Measurements from ENCODE around the gene MRPS25.
"Not testable (repeated sequence)": the region's sequence is repeated elsewhere in the genome, so short reads cannot be mapped to it uniquely, and the experiment has no call there.

Gene MRPS25

GRCh38 chr3:15043408-15044171, 21.5 kb downstream of the MRPS25 start:
- DNase-seq (ENCODE audit: low read depth in 2 of 2): no peak

- no peak for DNase-seq (ENCODE audit: low read depth in 2 of 2)
These were observed 22.2 kb downstream of the MRPS25 start for GRCh38 chr3:15042936-15043335.

DNA sequence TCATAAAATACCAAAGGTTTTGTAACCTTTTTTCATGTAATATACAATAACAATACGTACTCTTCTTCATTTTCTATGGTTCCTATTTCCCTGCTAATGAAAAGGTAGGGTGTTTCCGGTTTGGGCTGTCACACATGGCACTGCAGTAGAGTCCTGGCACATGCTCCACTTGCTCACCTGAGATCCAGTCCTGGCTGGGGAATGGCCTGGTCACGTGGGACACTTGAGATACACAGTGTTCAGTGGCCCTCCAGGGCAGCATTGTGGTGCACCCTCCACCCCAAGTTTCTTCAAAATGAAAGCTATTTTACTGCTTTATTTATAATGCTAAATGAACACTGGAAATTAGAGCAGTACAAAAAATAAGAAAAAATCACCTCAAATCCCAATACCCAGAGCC, 23.2 kb downstream of the MRPS25 start:
- DNase-seq (ENCODE audit: low read depth in 2 of 2): no peak

DNA sequence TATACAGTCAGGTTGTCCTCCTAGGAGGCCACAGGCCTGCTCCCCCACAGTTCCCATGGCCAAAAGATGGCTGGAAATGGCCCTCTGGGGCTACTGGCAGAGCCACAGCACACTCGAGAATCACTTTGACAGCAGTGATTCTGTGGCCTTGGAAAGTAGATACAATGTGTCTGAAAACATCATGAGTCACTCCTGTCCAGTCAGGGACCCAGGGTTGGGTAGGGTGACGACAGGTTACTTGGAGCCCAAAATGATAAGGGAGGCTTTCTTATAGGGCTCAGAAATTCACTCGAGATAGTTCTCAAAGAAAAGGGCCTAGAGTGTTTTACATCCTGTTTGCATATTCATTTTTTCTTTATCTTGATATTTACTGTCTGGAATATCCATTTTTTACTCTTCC, 24.3 kb downstream of the MRPS25 start:
- no peak for DNase-seq (ENCODE audit: low read depth in 2 of 2)

- no peak for DNase-seq (ENCODE audit: low read depth in 2 of 2)
These were observed 26.8 kb downstream of the MRPS25 start for GRCh38 chr3:15038306-15038705.

DNA sequence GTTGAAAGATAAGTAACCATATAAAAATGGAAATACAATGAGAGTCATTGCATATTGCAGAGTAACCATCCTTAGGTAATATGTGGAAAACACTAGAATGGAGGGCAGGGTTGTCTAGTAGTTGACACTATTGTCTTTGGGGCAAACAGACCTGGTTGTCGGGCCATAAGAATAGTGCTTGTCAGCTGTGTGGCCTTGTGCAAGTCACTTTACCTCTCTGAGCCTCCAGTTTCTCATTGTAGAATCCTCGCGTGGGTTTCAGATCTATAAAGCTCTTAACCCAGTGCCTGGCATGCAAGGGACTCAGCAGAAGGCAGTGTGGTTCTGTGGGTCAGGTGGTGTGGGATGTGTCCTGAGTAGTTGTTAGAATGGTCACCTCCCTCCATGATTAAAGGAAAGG, 32.0 kb downstream of the MRPS25 start:
- no peak for DNase-seq (ENCODE audit: low read depth in 2 of 2)

GRCh38 chr3:15032650-15033049, 32.5 kb downstream of the MRPS25 start:
- no peak for DNase-seq (ENCODE audit: low read depth in 2 of 2)

DNA sequence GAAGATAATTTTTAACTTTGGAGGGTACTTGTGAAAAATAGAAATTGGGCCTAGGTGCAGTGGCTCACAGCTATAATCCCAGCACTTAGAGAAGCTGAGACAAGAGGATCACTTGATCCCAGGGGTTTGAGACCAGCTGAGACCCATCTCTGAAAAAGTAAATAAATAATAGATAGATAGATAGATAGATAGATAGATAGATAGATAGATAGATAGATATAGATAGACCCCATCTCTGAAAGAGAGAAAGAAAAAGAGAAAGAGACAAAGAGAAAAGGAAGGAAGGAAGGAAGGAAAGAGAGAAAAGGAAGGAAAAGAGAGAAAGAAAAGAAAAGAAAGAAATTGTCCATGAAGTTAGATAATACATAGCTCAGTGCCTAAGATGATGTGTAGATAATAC, 35.5 kb downstream of the MRPS25 start:
- no peak for DNase-seq (ENCODE audit: low read depth in 2 of 2)

GRCh38 chr3:15023719-15024118, 41.4 kb downstream of the MRPS25 start:
- no peak for DNase-seq (ENCODE audit: low read depth in 2 of 2)

GRCh38 chr3:15023249-15023648, 41.9 kb downstream of the MRPS25 start:
- DNase-seq (ENCODE audit: low read depth in 2 of 2): no peak

- no peak for DNase-seq (ENCODE audit: low read depth in 2 of 2)
These were observed 47.9 kb downstream of the MRPS25 start for GRCh38 chr3:15017191-15017590.

GRCh38 chr3:15015456-15015855, 49.7 kb downstream of the MRPS25 start:
- DNase-seq (ENCODE audit: low read depth in 2 of 2): no peak

DNA sequence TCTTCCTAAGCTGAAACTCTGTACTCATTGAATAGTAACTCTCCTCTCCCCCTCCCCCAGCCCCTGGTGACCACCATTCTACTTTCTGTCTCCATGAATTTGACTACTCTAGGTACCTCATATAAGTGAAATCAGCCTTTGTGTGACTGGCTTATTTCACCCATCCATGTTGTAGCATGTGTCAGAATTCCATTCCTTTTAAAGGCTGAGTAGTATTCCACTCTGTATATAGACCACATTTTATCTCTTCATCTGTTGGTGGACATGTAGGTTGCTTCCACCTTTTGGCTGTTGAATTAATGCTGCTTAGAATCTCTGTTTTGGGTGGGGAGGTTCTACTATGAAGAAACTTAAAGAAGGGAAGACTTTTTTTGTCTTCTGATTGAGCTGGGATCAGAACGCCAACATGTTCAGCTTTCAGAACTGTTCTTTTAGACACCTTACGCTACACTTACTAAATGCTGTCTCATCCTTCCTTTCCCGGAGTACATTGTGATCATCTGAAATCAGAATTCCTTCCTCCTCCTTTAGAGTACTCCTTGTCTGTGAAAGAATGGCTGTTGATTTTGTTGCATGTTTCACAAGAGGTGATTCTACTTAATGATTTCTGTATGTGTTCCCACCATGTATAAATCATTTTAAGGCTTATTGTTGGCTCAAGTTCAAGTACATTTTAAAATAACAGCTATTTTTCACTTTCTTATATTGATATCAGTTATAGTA, 50.3 kb downstream of the MRPS25 start:
- DNase-seq (ENCODE audit: low read depth in 2 of 2): no peak

DNA sequence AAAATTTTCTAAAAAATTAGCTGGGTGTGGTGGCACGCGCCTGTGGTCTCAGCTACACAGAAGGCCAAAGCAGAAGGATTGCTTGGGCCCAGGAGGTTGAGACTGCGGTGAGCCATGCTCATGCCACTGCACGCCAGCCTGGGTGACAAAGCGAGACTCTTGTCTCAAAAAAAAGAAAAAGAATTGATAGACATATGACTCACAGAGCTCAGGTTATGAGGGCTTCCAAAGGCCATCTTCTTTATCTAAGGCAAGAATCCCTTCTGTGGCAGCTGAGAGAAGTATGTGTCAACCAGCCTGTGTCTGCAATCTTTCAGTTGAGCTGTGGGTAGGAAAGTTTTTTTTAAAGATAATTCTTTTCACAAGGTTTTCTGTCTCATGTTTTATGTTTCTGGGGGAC, 53.9 kb downstream of the MRPS25 start:
- no peak for DNase-seq (ENCODE audit: low read depth in 2 of 2)

GRCh38 chr3:15010664-15011063, 54.5 kb downstream of the MRPS25 start:
- DNase-seq (ENCODE audit: low read depth in 2 of 2): no peak

DNA sequence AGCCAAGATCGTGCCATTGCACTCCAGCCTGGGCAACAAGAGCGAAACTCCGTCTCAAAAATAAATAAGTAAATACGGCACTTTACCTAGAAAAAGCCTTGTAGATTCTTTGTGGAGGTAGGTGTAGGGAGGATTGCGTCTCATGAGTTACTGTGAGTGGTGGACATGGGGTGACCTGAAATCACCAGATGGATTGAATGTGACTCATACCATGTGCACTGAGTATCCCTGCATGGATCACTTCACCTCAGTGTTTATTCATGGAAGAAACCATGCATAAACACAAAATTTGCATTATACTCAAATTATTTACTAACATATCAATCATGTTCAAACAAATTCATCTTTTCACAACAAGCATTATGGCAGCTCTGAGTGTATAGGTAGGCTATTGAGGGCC, 55.9 kb downstream of the MRPS25 start:
- DNase-seq (ENCODE audit: low read depth in 2 of 2): no peak

DNA sequence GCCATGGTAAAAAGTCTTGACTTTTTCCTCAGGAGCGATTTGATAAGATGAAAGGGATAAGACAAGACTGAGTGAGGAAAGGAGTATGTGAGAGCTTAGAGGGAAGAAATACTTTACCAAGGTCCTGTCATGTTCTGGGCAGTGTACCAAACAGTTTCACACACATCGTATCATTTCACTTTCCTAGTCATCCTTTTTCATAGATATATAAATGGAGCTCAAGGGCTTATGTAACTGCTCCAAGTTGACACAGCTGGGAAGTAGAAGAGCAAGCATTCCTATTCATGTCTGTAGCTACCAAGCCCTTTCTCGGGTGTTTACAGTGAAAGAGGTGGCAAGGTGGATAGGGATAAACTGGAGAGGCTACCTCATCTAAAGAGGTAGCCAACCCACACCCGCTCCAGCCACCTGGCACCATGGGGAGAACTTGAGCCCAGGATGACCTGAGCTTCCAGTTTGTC, 57.4 kb downstream of the MRPS25 start:
- DNase-seq (ENCODE audit: low read depth in 2 of 2): no peak

- not testable (repeated sequence) for DNase-seq (ENCODE audit: low read depth in 2 of 2)
These were observed 65.9 kb downstream of the MRPS25 start for GRCh38 chr3:14999182-14999581.

Data from stimulated activated CD4-positive, alpha-beta T cell treated with anti-CD3 and anti-CD28 coated beads, Interleukin-1b, Interleukin-23, amount 100 ng/mL, for 1 hour (primary cell).